ENCODE results near the gene TEF. TPM values are rescaled to one million over a fixed set of nuclear protein-coding genes. Genes with fewer than 3 reads are reported as not detected.
"Not testable (repeated sequence)": the region's sequence is repeated elsewhere in the genome, so short reads cannot be mapped to it uniquely, and the experiment has no call there.

The TEF gene
- total RNA-seq, 1 experiment from 2014 or later = 2.2 TPM

DNA sequence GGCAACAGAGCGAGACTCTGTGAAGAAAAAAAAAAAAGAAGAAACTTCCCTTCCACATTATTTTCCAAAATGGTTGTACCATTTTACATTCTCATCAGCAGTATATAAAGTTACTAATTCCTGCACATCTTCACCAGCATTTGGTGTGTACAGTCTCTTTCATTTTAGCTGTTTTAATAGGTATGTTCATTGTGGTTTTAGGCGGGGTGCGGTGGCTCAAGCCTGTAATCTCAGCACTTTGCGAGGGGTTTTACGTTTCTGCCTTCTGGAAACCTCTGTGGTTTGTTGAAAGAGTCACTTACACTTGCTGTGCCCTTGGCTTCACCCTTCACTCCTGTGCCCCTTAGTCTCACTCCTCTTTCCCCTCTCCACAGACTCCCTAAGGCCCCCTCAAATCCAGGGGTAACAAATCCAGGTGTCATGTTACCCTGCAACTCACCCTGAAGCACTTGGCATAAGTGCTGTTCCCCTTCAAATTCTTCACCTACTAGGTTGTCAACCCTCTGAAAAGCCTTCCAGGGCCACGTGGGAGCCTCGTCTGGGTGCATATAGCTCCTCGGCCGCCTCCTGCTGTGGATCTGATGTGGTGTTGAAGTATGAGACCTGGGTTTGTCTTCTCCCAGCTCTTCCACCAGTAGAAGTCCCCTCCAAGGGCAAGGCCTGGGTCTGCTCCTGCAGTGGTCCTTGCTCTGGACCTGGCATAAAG is 44.1 kb downstream of the TEF start:
- TF ChIP-seq, protein P1, sequence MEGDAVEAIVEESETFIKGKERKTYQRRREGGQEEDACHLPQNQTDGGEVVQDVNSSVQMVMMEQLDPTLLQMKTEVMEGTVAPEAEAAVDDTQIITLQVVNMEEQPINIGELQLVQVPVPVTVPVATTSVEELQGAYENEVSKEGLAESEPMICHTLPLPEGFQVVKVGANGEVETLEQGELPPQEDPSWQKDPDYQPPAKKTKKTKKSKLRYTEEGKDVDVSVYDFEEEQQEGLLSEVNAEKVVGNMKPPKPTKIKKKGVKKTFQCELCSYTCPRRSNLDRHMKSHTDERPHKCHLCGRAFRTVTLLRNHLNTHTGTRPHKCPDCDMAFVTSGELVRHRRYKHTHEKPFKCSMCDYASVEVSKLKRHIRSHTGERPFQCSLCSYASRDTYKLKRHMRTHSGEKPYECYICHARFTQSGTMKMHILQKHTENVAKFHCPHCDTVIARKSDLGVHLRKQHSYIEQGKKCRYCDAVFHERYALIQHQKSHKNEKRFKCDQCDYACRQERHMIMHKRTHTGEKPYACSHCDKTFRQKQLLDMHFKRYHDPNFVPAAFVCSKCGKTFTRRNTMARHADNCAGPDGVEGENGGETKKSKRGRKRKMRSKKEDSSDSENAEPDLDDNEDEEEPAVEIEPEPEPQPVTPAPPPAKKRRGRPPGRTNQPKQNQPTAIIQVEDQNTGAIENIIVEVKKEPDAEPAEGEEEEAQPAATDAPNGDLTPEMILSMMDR (IDR thresholded peaks at IDR 0.05; ENCODE audit: unreplicated experiment) = no peak
- no peak for DNase-seq (ENCODE audit: unreplicated experiment)
- no peaks in the 10 kb centered on the region for H3K27me3 Mint-ChIP-seq (ENCODE audit: insufficient read depth, unreplicated experiment)
- H3K27ac Mint-ChIP-seq (ENCODE audit: low read depth, unreplicated experiment) = no peak overlapping the region
- no TSS peak for BruUV-seq (replicated peaks)
- intact Hi-C loops (cut with micrococcal nuclease) = no loop called here
- no peak overlapping the region for H3K4me3 Mint-ChIP-seq (ENCODE audit: unreplicated experiment)
- H3K36me3 Mint-ChIP-seq (ENCODE audit: insufficient read depth, unreplicated experiment) = peaks cover 50% of the 10 kb centered on the region
- ChIA-PET POLR2A (interaction anchor here (0.6 to 1.1 kb wide), 2 partner anchors 39 to 44 kb away, joined by 3 read pairs; partner anchors contain the start of gene TEF), CTCF (interaction anchor here (0.6 to 1.1 kb wide), 5 partner anchors 9 to 112 kb away, joined by 3 read pairs; no protein-coding TSS in a partner anchor)
- no peaks in the 10 kb centered on the region for H3K9me3 Mint-ChIP-seq (ENCODE audit: unreplicated experiment)
- H3K4me1 Mint-ChIP-seq (ENCODE audit: insufficient read depth, unreplicated experiment) = peaks cover 6% of the 10 kb centered on the region

DNA sequence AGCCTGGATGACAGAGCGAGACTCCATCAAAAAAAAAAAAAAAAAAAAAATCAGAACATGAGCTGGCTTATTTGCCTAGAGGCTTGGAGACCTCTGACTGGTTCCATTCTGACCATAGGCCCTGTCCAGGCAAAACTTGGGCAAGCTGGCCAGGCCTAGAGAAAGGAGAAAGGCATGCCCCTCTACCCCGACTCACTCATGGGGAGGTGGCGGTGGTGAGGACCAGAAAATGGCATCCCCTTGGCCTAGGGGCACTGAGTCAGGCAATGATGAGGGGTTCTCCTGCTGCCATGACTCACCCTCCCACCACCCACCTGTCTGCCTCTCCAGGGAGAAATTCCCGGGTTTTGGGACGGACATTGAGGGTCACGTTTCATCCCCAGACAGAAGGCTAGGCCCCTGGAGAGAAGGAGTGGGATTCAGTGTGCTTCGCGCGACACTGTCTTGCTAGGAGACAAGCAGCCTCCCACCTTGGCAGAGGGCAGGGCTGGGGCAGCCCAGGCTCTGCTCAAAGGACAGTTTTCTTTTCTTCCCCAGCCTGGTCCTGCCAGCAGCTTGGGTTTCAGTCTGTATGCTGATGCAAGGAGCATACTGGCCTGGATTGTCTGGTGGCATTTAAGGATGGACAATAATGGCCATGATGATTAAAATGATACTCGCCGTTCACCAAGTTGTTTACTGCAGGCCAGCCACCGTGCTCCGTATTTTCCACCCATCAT is 47.6 kb downstream of the TEF start:
- Mint-ChIP-seq H3K9me3 (ENCODE audit: unreplicated experiment) (no peaks in the 10 kb centered on the region), H3K27me3 (ENCODE audit: insufficient read depth, unreplicated experiment) (no peaks in the 10 kb centered on the region), H3K4me1 (ENCODE audit: insufficient read depth, unreplicated experiment) (peaks cover 6% of the 10 kb centered on the region), H3K27ac (ENCODE audit: low read depth, unreplicated experiment) (no peak overlapping the region), H3K4me3 (ENCODE audit: unreplicated experiment) (no peak overlapping the region), H3K36me3 (ENCODE audit: insufficient read depth, unreplicated experiment) (peaks cover 59% of the 10 kb centered on the region)
- BruUV-seq (replicated peaks) = no TSS peak
- peak; percentile 22 for DNase-seq (ENCODE audit: unreplicated experiment)
- TF ChIP-seq, protein P1 (IDR thresholded peaks at IDR 0.05; ENCODE audit: unreplicated experiment) = no peak
- intact Hi-C loops (cut with micrococcal nuclease) = no loop called here
- CTCF ChIA-PET = interaction anchor here (1.3 kb wide), 1 partner anchor 13 kb away, joined by 3 read pairs; no protein-coding TSS in a partner anchor
- POLR2A ChIA-PET = interaction anchor here (0.8 kb wide), 1 partner anchor 15 kb away, joined by 3 read pairs; no protein-coding TSS in a partner anchor

DNA sequence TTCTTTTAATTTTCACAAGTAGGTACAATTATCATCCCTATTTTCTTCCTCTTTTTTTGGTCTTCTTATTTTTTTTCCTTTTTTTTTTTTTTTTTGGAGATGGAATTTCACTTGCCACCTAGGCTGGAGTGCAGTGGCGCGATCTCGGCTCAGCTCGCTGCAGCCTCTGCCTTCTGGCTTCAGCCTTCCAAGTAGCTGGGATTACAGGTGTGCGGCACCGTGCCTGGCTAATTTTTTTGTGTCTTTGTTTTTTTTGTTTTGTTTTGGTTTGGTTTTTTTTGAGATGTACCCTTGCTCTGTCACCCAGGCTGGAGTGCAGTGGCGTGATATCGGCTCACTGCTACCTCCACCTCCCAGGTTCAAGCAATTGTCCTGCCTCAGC is 48.2 kb downstream of the TEF start:
- no TSS peak for BruUV-seq (replicated peaks)
- TF ChIP-seq, protein P1 (IDR thresholded peaks at IDR 0.05; ENCODE audit: unreplicated experiment) = no peak
- Mint-ChIP-seq H3K4me1 (ENCODE audit: insufficient read depth, unreplicated experiment) (peaks cover 6% of the 10 kb centered on the region), H3K9me3 (ENCODE audit: unreplicated experiment) (no peaks in the 10 kb centered on the region), H3K27me3 (ENCODE audit: insufficient read depth, unreplicated experiment) (no peaks in the 10 kb centered on the region), H3K4me3 (ENCODE audit: unreplicated experiment) (no peak overlapping the region), H3K27ac (ENCODE audit: low read depth, unreplicated experiment) (no peak overlapping the region), H3K36me3 (ENCODE audit: insufficient read depth, unreplicated experiment) (peaks cover 59% of the 10 kb centered on the region)
- intact Hi-C loops (cut with micrococcal nuclease) = no loop called here
- no peak for DNase-seq (ENCODE audit: unreplicated experiment)
- POLR2A ChIA-PET = no interaction called here
- CTCF ChIA-PET = no interaction called here

DNA sequence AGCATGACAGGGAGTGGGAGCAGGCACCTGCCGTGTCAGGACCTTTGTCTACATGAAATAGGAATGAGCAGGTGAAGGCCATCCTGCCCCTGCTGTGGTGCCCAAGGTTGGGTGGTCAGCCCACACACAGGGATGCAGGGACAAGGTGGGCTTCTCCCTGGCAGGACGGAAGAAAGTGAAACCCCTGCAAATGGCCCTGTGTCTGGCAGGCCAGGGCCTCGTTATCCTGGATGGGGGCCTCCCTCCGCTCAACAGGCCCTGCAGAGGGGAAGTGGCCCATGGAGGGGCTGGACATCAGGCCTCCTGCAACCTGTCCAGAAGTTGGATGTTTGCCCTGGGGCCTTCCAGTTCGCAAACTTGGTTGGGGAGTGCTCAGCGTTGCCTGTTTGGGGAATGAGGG is 49.9 kb downstream of the TEF start:
- POLR2A ChIA-PET = no interaction called here
- TF ChIP-seq, protein P1 (IDR thresholded peaks at IDR 0.05; ENCODE audit: unreplicated experiment) = no peak
- CTCF ChIA-PET = no interaction called here
- H3K4me1 Mint-ChIP-seq (ENCODE audit: insufficient read depth, unreplicated experiment) = no peaks in the 10 kb centered on the region
- H3K27ac Mint-ChIP-seq (ENCODE audit: low read depth, unreplicated experiment) = no peak overlapping the region
- intact Hi-C loops (cut with micrococcal nuclease) = no loop called here
- H3K27me3 Mint-ChIP-seq (ENCODE audit: insufficient read depth, unreplicated experiment) = no peaks in the 10 kb centered on the region
- DNase-seq (ENCODE audit: unreplicated experiment) = no peak
- H3K36me3 Mint-ChIP-seq (ENCODE audit: insufficient read depth, unreplicated experiment) = peaks cover 64% of the 10 kb centered on the region
- no peaks in the 10 kb centered on the region for H3K9me3 Mint-ChIP-seq (ENCODE audit: unreplicated experiment)
- BruUV-seq (replicated peaks) = no TSS peak
- H3K4me3 Mint-ChIP-seq (ENCODE audit: unreplicated experiment) = no peak overlapping the region

DNA sequence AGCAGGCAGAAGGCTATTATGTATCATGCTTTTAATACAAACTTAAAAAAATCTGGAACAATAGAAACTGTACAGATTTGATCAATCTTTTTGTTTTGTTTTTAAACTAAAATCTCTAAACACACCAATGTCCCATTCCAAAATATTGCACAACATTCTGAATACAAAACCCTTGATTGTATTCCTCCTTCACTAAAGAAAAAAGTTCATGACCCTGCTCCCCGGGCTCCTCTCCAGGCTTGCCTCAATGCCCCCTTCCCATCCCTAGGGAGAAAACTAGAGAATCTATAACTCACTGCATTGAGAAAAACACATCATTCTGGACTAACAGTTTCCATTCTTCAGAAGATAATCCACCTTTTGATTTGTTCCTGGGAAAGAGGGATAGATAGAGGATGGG is 51.7 kb downstream of the TEF start:
- DNase-seq (ENCODE audit: unreplicated experiment); H3K4me1 Mint-ChIP-seq (ENCODE audit: insufficient read depth, unreplicated experiment); H3K9me3 Mint-ChIP-seq (ENCODE audit: unreplicated experiment); BruUV-seq (replicated peaks); CTCF ChIA-PET; H3K27me3 Mint-ChIP-seq (ENCODE audit: insufficient read depth, unreplicated experiment); H3K4me3 Mint-ChIP-seq (ENCODE audit: unreplicated experiment); H3K27ac Mint-ChIP-seq (ENCODE audit: low read depth, unreplicated experiment); intact Hi-C loops (cut with micrococcal nuclease); POLR2A ChIA-PET: not testable (repeated sequence)
- H3K36me3 Mint-ChIP-seq (ENCODE audit: insufficient read depth, unreplicated experiment) = peaks cover 82% of the 10 kb centered on the region

DNA sequence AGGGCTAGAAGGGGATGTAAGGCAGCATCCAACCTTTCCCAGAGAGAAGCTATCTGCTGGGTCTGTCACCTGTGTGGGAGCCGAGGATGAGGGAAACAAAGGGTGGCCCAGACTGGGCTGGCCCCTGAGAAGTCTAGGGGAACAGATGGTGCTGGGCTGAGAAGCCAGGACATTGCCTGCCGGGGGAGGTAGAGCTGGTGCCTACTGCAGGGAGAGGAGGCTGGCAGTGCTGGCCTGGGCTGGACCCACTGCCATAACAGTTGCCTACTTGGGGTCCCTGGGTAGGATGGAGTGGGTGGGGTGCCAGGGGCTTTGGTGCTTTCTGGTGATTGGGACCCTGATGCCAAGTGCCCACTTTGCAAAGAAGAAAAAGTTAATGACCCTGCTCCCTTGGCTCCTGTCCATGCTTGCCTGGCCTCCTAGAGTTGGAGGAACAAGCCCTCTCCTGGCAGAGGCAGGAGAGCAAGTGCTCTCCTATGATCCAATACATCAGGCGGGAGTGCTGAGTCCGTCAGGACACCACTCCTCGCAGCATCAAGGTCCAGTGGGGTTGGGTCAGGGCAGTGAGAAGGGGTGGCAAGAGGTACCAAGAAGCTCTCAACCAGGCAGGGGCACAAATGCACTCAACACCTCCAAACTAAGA is 52.7 kb downstream of the TEF start:
- H3K27ac Mint-ChIP-seq (ENCODE audit: low read depth, unreplicated experiment); CTCF ChIA-PET; DNase-seq (ENCODE audit: unreplicated experiment); H3K27me3 Mint-ChIP-seq (ENCODE audit: insufficient read depth, unreplicated experiment); intact Hi-C loops (cut with micrococcal nuclease); H3K4me3 Mint-ChIP-seq (ENCODE audit: unreplicated experiment); BruUV-seq (replicated peaks); POLR2A ChIA-PET; H3K4me1 Mint-ChIP-seq (ENCODE audit: insufficient read depth, unreplicated experiment); H3K9me3 Mint-ChIP-seq (ENCODE audit: unreplicated experiment): not testable (repeated sequence)
- peaks cover 88% of the 10 kb centered on the region for H3K36me3 Mint-ChIP-seq (ENCODE audit: insufficient read depth, unreplicated experiment)

All from MCF 10A (cell line).